ENCODE measurements around the gene TIAM2.

The TIAM2 gene

GRCh38 chr6:155126727-155127439 lies 131.8 kb downstream of the TIAM2 start:
- peak; percentile 64 to 66 for DNase-seq (ENCODE audit: low read depth in 2 of 2)

- no peak for DNase-seq (ENCODE audit: low read depth in 2 of 2)
Observed at GRCh38 chr6:155128977-155129376, 133.9 kb downstream of the TIAM2 start.

- DNase-seq (ENCODE audit: low read depth in 2 of 2): no peak
Observed at GRCh38 chr6:155129744-155130143, 134.6 kb downstream of the TIAM2 start.

- peak in 1 of 2 donors; percentile 19 for DNase-seq (ENCODE audit: low read depth in 2 of 2)
Observed at GRCh38 chr6:155130161-155130853, 135.2 kb downstream of the TIAM2 start.

- DNase-seq (ENCODE audit: low read depth in 2 of 2): no peak
Observed at GRCh38 chr6:155132617-155133016, 137.5 kb downstream of the TIAM2 start.

- DNase-seq (ENCODE audit: low read depth in 2 of 2): no peak
Observed at GRCh38 chr6:155141002-155141401, 145.9 kb downstream of the TIAM2 start.

GRCh38 chr6:155141512-155141911 lies 146.4 kb downstream of the TIAM2 start:
- no peak for DNase-seq (ENCODE audit: low read depth in 2 of 2)

- DNase-seq (ENCODE audit: low read depth in 2 of 2): no peak
Observed at GRCh38 chr6:155142168-155143028, 147.3 kb downstream of the TIAM2 start.

- no peak for DNase-seq (ENCODE audit: low read depth in 2 of 2)
Observed at GRCh38 chr6:155143029-155143577, 148.0 kb downstream of the TIAM2 start.

- no peak for DNase-seq (ENCODE audit: low read depth in 2 of 2)
Observed at GRCh38 chr6:155143578-155144106, 148.5 kb downstream of the TIAM2 start.

- DNase-seq (ENCODE audit: low read depth in 2 of 2): no peak
Observed at GRCh38 chr6:155146205-155146604, 151.1 kb downstream of the TIAM2 start.

- DNase-seq (ENCODE audit: low read depth in 2 of 2): no peak
Observed at GRCh38 chr6:155147958-155148663, 153.0 kb downstream of the TIAM2 start.

- DNase-seq (ENCODE audit: low read depth in 2 of 2): no peak
Observed at GRCh38 chr6:155150967-155151671, 156.0 kb downstream of the TIAM2 start.

- no peak for DNase-seq (ENCODE audit: low read depth in 2 of 2)
Observed at GRCh38 chr6:155152211-155153076, 157.3 kb downstream of the TIAM2 start.

GRCh38 chr6:155154158-155154830 lies 159.2 kb downstream of the TIAM2 start:
- no peak for DNase-seq (ENCODE audit: low read depth in 2 of 2)

GRCh38 chr6:155155787-155156447 lies 160.8 kb downstream of the TIAM2 start:
- no peak for DNase-seq (ENCODE audit: low read depth in 2 of 2)

GRCh38 chr6:155157101-155157500 lies 162.0 kb downstream of the TIAM2 start:
- no peak for DNase-seq (ENCODE audit: low read depth in 2 of 2)

GRCh38 chr6:155158030-155158843 lies 163.1 kb downstream of the TIAM2 start:
- no peak for DNase-seq (ENCODE audit: low read depth in 2 of 2)
